ENCODE measurements around the gene TMEM258. TPM values are rescaled to one million over a fixed set of nuclear protein-coding genes. Genes with fewer than 3 reads are reported as not detected.
A peak's percentile ranks its signal among the peaks of the same experiment; 100 is the strongest.

The TMEM258 gene
- total and polyA plus RNA-seq, 2 experiments from 2014 or later: 71.3 to 519 TPM

DNA sequence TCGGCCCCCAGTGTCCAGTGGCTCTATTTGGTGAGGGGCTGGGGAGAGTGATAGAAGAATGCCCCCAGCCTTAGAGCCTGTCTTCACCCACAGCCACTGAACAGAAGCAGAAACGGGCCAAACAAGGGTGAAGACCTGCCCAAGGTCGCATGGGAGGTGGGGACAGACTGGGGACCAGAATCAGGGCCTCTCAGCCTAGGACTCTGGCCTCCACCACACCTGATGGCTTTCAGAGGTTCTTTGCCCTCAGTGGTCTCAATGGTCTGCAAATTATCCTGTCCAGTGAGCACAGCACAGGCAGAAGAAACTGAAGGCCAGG is 44.5 kb downstream of the TMEM258 start:
- Mint-ChIP-seq H3K4me1 (peaks cover 15% of the 10 kb centered on the region), H3K27me3 (ENCODE audit: insufficient read depth, low read depth, poor library complexity) (peaks cover 20% of the 10 kb centered on the region), H3K4me3 (no peak overlapping the region), H3K27ac (no peak overlapping the region), H3K9me3 (no peaks in the 10 kb centered on the region), H3K36me3 (ENCODE audit: low read depth) (no peaks in the 10 kb centered on the region; the same call in 2 of the 3 replicates)
- H4K20me1 ChIP-seq (replicated peaks; ENCODE audit: insufficient read depth): peaks cover 3% of the 10 kb centered on the region; the same call in 1 of the 2 replicates
- no peak overlapping the region for H2AFZ ChIP-seq
- H3K27ac ChIP-seq (ENCODE audit: low read depth): no peak overlapping the region
- peaks cover 4% of the 10 kb centered on the region; the same call in 1 of the 2 replicates for H3F3A ChIP-seq (replicated peaks; ENCODE audit: low read depth)
- no peaks in the 10 kb centered on the region for H3K9me2 ChIP-seq (ENCODE audit: insufficient read depth)
- H3K4me2 ChIP-seq: no peak overlapping the region
- DNase-seq (ENCODE audit: low spot score): no peak
- H3K4me3 ChIP-seq: no peak overlapping the region
- peaks cover 11% of the 10 kb centered on the region for H3K4me1 ChIP-seq (ENCODE audit: insufficient read depth)
- ATAC-seq: peak; percentile 1
- H3K36me3 ChIP-seq (ENCODE audit: insufficient read depth): no peaks in the 10 kb centered on the region
- H3K79me2 ChIP-seq (replicated peaks; ENCODE audit: insufficient read depth): no peaks in the 10 kb centered on the region
- H3K27me3 ChIP-seq (ENCODE audit: insufficient read depth): peaks cover 18% of the 10 kb centered on the region
- TF ChIP-seq CTCF (conservative IDR thresholded peaks at IDR 0.05; ENCODE audit: low read depth in 2 of 2): peak in 1 of 2 experiments; percentile 2; a peak in 1 of 4 replicates
- TF ChIP-seq ZNF331 (CRISPR knock-in tag; IDR thresholded peaks at IDR 0.05; ENCODE audit: low read depth): no peak

DNA sequence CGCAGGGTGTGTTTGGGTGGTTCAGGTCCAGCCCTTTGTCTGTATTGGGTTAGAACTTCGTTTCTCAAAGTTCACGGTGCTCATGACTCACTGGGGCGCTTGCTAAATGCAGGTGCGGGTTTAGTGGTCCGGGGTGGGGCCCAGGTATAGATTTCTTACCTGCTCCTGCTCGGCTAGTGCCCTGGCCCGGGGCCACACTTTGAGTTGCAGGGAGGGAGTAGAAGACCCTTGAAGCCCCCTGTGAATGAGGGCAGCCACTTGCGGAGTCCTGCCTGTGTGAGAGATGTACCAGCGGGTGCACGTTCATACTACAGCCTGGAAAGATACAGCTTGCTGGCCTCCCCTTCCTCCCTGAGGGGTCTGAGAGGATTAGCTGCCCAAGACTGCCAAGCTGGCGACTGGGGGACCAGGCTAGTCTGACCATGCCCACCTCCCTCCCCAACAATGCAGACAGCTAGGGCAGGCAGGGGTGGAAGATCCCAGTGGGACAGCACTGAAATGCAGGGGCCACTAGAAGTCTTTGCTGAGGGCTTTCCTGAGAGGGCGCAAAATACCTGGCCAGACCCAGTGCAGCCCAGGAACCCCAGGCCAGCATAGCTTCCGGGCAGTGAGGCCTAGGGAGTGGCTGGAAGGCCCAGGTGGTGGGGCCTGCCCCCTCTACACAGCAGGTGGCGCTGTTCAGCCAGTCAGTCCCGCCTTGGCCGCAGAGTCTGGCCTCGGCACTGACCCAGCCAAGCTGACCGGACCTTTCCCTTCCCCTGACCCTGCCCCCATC is 45.0 kb downstream of the TMEM258 start:
- Mint-ChIP-seq H3K4me1 (peaks cover 14% of the 10 kb centered on the region), H3K27me3 (ENCODE audit: insufficient read depth, low read depth, poor library complexity) (peaks cover 18% of the 10 kb centered on the region), H3K4me3 (no peak overlapping the region), H3K9me3 (no peaks in the 10 kb centered on the region), H3K27ac (no peak overlapping the region), H3K36me3 (ENCODE audit: low read depth) (no peaks in the 10 kb centered on the region; the same call in 2 of the 3 replicates)
- Histone ChIP-seq H3F3A (replicated peaks; ENCODE audit: low read depth) (peaks cover 4% of the 10 kb centered on the region; the same call in 1 of the 2 replicates), H3K4me3 (no peak overlapping the region), H3K27me3 (ENCODE audit: insufficient read depth) (peaks cover 15% of the 10 kb centered on the region), H3K36me3 (ENCODE audit: insufficient read depth) (no peaks in the 10 kb centered on the region), H4K20me1 (replicated peaks; ENCODE audit: insufficient read depth) (peaks cover 3% of the 10 kb centered on the region; the same call in 1 of the 2 replicates), H3K79me2 (replicated peaks; ENCODE audit: insufficient read depth) (no peaks in the 10 kb centered on the region), H2AFZ (0 out of 2 replicates have a peak overlapping the region, but pooled peaks have one; percentile 43), H3K9me2 (ENCODE audit: insufficient read depth) (no peaks in the 10 kb centered on the region), H3K27ac (ENCODE audit: low read depth) (no peak overlapping the region), H3K4me1 (ENCODE audit: insufficient read depth) (peaks cover 11% of the 10 kb centered on the region), H3K4me2 (no peak overlapping the region)
- ATAC-seq: peak; percentile 79
- TF ChIP-seq CTCF (conservative IDR thresholded peaks at IDR 0.05; ENCODE audit: low read depth in 2 of 2): peak; percentile 78 to 97
- TF ChIP-seq POLR2AphosphoS5 (IDR thresholded peaks at IDR 0.05; ENCODE audit: low read depth): no peak
- DNase-seq (ENCODE audit: low spot score): peak; percentile 87

Measured in GM23338 (cell line).